Brain microvascular endothelial cell (primary cell): ENCODE measurements around the gene PLCB1.

ENCODE experiments used
- DNase-seq: peaks from one replicate; pipeline ENCODE4 v3.0.0-alpha.2; 2020
- H3K27ac ChIP-seq: fragments of 250-450 bp; sonication (Bioruptor Pico); 2 replicates; pipeline ENCODE4 v1.5.1; 2020; ENCODE audit warnings: mild to moderate bottlenecking, moderate library complexity
- H3K27me3 ChIP-seq: fragments of 250-450 bp; sonication (Bioruptor Pico); replicated peaks from 2 replicates; pipeline ENCODE4 v1.5.1; 2020; ENCODE audit warnings: mild to moderate bottlenecking
- H3K36me3 ChIP-seq: fragments of 250-450 bp; sonication (Bioruptor Pico); replicated peaks from 2 replicates; pipeline ENCODE4 v1.5.1; 2020; ENCODE audit warnings: mild to moderate bottlenecking
- H3K4me3 ChIP-seq: 2 replicates; pipeline ENCODE4 v1.5.1; 2011; ENCODE audit warnings: low read depth, mild to moderate bottlenecking, control low read depth, low read length, moderate library complexity
- in situ Hi-C: cut with HindIII; loops from 2 replicates; pipeline ENCODE4 v1.10.0; 2017; ENCODE audit warnings: low sequenced_read_pairs, low pct_ligation_motif_present
- TF ChIP-seq, protein P1 (sequence below): IDR thresholded peaks from 2 replicates; pipeline ENCODE4 v1.5.1; 2011; ENCODE audit warnings: low read depth, mild to moderate bottlenecking, moderate library complexity, low read length, control low read depth, inconsistent platforms; ENCODE audit errors: missing control alignments

PLCB1 gene

DNA sequence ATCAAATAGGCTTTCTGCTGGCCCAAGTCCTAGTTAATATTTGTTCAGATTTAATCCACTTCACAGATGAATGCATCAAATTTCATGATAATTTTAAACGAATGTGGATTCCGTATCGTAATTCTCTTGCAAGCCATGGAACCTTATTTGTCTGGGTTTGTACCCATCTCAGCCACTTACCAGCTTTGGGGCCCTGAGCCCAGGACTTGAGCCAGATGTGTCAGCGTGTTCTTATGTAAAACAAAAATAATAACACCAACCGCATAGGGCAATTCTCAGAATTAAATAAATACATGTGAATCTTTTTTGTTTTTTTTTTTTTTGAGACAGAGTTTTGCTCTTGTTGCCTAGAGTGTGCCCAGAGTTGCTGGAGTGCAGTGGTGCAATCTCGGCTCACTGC is 654.3 kb downstream of the PLCB1 start:
- H3K4me3 ChIP-seq: no peak overlapping the region
- H3K36me3 ChIP-seq: no peaks in the 10 kb centered on the region
- no peak for DNase-seq
- TF ChIP-seq, protein P1, sequence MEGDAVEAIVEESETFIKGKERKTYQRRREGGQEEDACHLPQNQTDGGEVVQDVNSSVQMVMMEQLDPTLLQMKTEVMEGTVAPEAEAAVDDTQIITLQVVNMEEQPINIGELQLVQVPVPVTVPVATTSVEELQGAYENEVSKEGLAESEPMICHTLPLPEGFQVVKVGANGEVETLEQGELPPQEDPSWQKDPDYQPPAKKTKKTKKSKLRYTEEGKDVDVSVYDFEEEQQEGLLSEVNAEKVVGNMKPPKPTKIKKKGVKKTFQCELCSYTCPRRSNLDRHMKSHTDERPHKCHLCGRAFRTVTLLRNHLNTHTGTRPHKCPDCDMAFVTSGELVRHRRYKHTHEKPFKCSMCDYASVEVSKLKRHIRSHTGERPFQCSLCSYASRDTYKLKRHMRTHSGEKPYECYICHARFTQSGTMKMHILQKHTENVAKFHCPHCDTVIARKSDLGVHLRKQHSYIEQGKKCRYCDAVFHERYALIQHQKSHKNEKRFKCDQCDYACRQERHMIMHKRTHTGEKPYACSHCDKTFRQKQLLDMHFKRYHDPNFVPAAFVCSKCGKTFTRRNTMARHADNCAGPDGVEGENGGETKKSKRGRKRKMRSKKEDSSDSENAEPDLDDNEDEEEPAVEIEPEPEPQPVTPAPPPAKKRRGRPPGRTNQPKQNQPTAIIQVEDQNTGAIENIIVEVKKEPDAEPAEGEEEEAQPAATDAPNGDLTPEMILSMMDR: no peak
- in situ Hi-C loops: no loop called here
- H3K27ac ChIP-seq: no peak overlapping the region
- H3K27me3 ChIP-seq: no peaks in the 10 kb centered on the region

DNA sequence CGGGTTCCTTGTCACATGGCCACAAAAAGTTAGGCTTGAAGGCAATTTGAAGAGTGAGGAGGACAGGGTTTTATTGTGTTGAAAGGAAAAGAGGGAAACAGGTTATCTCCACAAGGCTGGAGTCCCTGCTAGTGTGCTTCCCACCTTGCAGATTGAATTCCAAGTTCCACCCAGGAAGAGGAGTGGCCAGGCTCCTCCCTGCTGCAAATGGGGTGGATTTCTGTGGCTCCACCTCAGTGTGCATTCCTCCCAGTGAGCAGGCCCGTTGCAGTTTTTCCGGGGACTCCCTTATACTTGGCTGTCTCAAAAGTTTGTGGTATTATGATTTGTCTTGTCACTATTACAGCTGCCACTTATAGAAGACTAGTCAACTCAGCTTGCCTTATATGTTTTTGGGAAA is 655.0 kb downstream of the PLCB1 start:
- TF ChIP-seq, protein P1: no peak
- Histone ChIP-seq H3K27me3 (no peaks in the 10 kb centered on the region), H3K27ac (no peak overlapping the region), H3K4me3 (no peak overlapping the region), H3K36me3 (no peaks in the 10 kb centered on the region)
- in situ Hi-C loops: no loop called here
- DNase-seq: no peak

DNA sequence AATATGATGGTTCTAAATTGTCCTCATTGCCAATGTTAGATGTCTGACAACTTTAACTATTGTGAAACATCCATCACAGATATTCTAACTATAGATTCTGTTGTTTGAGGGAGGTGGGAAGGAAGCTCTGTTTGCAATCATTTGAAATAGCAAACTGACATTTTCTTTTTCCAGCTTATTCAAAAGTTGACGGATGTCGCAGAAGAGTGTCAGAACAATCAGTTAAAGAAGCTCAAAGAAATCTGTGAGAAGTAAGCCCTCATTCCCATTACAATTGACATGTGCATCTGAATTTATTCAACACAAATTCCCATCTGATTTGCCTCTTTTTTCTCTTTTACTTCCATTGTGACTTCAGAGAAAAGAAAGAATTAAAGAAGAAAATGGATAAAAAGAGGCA is 656.2 kb downstream of the PLCB1 start:
- Histone ChIP-seq H3K27me3 (no peaks in the 10 kb centered on the region), H3K36me3 (no peaks in the 10 kb centered on the region), H3K4me3 (no peak overlapping the region), H3K27ac (no peak overlapping the region)
- DNase-seq: no peak
- in situ Hi-C loops: no loop called here
- TF ChIP-seq, protein P1: no peak

DNA sequence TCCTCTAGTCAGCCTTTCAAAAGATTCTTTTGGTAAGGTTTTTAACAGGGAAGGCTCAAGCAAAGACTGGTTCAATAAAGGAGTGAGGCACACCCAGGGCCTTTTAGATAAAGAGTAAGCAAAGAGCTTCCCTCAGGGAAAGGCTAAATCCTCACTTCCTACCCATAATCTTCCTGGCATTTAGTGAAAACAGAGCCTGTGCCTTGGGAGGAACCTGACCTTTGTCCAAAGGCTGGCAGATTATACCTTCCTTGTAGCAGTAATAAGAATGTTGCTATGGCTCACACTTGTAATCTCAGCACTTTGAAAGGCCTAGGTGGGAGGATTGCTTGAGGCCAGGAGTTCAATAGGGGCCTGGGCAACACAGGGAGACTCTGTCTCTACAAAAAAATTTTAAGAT is 656.8 kb downstream of the PLCB1 start:
- TF ChIP-seq, protein P1: no peak
- H3K27ac ChIP-seq: no peak overlapping the region
- in situ Hi-C loops: no loop called here
- DNase-seq: no peak
- H3K27me3 ChIP-seq: no peaks in the 10 kb centered on the region
- H3K4me3 ChIP-seq: no peak overlapping the region
- H3K36me3 ChIP-seq: no peaks in the 10 kb centered on the region

DNA sequence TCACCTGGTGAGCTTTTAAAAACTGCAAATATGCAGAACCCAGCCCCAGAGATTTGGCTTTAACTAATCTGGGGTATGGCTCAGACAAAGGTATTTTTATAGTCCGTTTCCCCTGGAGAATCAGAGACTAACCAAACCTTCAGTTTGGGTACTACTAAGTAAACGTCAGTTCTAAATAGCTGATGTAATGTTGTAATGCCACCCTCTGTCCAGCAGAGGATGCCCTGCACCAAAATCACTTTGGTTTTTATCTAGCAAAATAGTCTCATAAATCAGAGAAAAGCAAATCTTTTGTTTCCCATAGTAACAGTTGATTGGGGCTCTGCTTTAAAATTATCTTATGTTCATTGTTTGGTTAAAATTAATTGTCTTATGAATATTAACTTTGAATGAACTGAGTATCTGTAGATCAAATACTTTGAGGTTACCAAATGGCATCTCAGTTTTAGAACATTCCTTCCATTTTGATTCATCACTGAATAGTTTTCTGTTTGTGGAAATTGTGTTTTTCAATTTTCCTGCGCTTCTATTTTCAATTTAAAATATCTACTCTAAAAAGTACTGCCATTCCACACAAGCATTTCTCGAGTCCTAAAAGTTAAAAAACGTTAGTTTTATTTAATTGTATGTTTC is 658.5 kb downstream of the PLCB1 start:
- TF ChIP-seq, protein P1: peak; percentile 92
- in situ Hi-C loops: no loop called here
- DNase-seq: peak; percentile 61
- Histone ChIP-seq H3K27ac (no peak overlapping the region), H3K27me3 (no peaks in the 10 kb centered on the region), H3K36me3 (no peaks in the 10 kb centered on the region), H3K4me3 (no peak overlapping the region)

DNA sequence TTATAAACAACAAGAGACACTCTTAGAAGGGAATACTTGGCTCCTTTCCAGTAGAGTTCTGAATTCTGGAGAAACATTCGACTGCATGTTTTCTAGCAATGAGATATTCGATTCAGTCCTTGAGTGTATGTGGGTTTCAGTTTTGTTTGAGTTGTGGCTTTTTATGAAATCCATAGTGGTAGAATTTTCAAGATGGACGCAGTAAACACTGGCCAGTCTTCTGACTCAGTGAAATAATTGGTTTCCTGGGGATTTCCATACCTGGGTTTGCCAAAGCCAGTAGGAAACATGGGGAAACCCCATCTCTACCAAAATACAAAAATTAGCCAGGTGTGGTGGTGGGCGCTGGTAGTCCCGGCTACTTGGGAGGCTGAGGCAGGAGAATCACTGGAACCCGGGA is 663.3 kb downstream of the PLCB1 start:
- no peaks in the 10 kb centered on the region for H3K27me3 ChIP-seq
- TF ChIP-seq, protein P1: no peak
- H3K4me3 ChIP-seq: no peak overlapping the region
- H3K36me3 ChIP-seq: no peaks in the 10 kb centered on the region
- no peak for DNase-seq
- H3K27ac ChIP-seq: no peak overlapping the region
- in situ Hi-C loops: no loop called here
